SJCRH30 (cell line): ENCODE data around the gene POLR1A. TPM values are rescaled to one million over a fixed set of nuclear protein-coding genes. Genes with fewer than 3 reads are reported as not detected.

Experiments used
- DNase-seq, 2 experiments: peaks; one replicate each; pipeline ENCODE4 v3.0.0-alpha.2; 2015 to 2020
- H3K27ac ChIP-seq: fragments of 250-450 bp; sonication (Bioruptor Pico); 2 replicates; pipeline ENCODE4 v1.5.1; 2020; ENCODE audit warnings: mild to moderate bottlenecking, moderate library complexity
- H3K27me3 ChIP-seq: fragments of 250-450 bp; sonication (Bioruptor Pico); 2 replicates; pipeline ENCODE4 v1.5.1; 2020; ENCODE audit warnings: mild to moderate bottlenecking, moderate library complexity
- H3K36me3 ChIP-seq: fragments of 250-450 bp; sonication (Bioruptor Pico); 2 replicates; pipeline ENCODE4 v1.5.1; 2020; ENCODE audit warnings: mild to moderate bottlenecking, moderate library complexity
- H3K4me1 ChIP-seq: fragments of 250-450 bp; sonication (Bioruptor Pico); 2 replicates; pipeline ENCODE4 v1.5.1; 2020; ENCODE audit warnings: mild to moderate bottlenecking, moderate library complexity
- H3K4me3 ChIP-seq: fragments of 250-450 bp; sonication (Bioruptor Pico); 2 replicates; pipeline ENCODE4 v1.5.1; 2020; ENCODE audit warnings: mild to moderate bottlenecking, moderate library complexity
- H3K9me3 ChIP-seq: fragments of 250-450 bp; sonication (Bioruptor Pico); replicated peaks from 2 replicates; pipeline ENCODE4 v1.5.1; 2020; ENCODE audit warnings: mild to moderate bottlenecking, moderate library complexity
- total RNA-seq: library from RNA; depleted of rRNA; stranded (reverse); fragments of >200 nt; shearing (Covaris generic); gene quantifications from 2 replicates; pipeline ENCODE4 v1.2.3, GENCODE V29; 2014

POLR1A gene
- total RNA-seq, 1 experiment from 2014 or later = 53.0 TPM

GRCh38 chr2:86019121-86019520 lies 86.6 kb downstream of the POLR1A start:
- peaks cover 5% of the 10 kb centered on the region for H3K4me1 ChIP-seq

GRCh38 chr2:86017901-86018896 lies 87.5 kb downstream of the POLR1A start:
- no peaks in the 10 kb centered on the region for H3K27me3 ChIP-seq
- H3K4me3 ChIP-seq = no peak overlapping the region
- no peaks in the 10 kb centered on the region for H3K36me3 ChIP-seq
- no peak overlapping the region for H3K27ac ChIP-seq
- peaks cover 5% of the 10 kb centered on the region for H3K4me1 ChIP-seq
- peak; percentile 44 to 55 for DNase-seq
- peaks cover 14% of the 10 kb centered on the region for H3K9me3 ChIP-seq

More at GRCh38 chr2:86019121-86019520, 86.6 kb downstream of the POLR1A start:
- Histone ChIP-seq H3K9me3 (peaks cover 6% of the 10 kb centered on the region; the same call in 1 of the 2 replicates), H3K27me3 (no peaks in the 10 kb centered on the region), H3K4me3 (no peak overlapping the region), H3K27ac (no peak overlapping the region), H3K36me3 (peaks cover 4% of the 10 kb centered on the region)
- DNase-seq = no peak

GRCh38 chr2:86016581-86016980 lies 89.1 kb downstream of the POLR1A start:
- Histone ChIP-seq H3K27ac (no peak overlapping the region), H3K4me3 (no peak overlapping the region), H3K36me3 (no peaks in the 10 kb centered on the region), H3K9me3 (peaks cover 15% of the 10 kb centered on the region), H3K27me3 (no peaks in the 10 kb centered on the region), H3K4me1 (peaks cover 5% of the 10 kb centered on the region)
- no peak for DNase-seq

GRCh38 chr2:86015699-86016098 lies 90.0 kb downstream of the POLR1A start:
- Histone ChIP-seq H3K27ac (no peak overlapping the region), H3K4me3 (no peak overlapping the region), H3K4me1 (peaks cover 5% of the 10 kb centered on the region), H3K36me3 (no peaks in the 10 kb centered on the region), H3K27me3 (no peaks in the 10 kb centered on the region), H3K9me3 (peaks cover 15% of the 10 kb centered on the region)
- DNase-seq = no peak

GRCh38 chr2:86015006-86015405 lies 90.7 kb downstream of the POLR1A start:
- Histone ChIP-seq H3K27ac (no peak overlapping the region), H3K27me3 (no peaks in the 10 kb centered on the region), H3K9me3 (peaks cover 15% of the 10 kb centered on the region), H3K4me3 (no peak overlapping the region), H3K36me3 (0 out of 2 replicates have a peak, but pooled peaks cover 2% of the 10 kb centered on the region), H3K4me1 (peaks cover 5% of the 10 kb centered on the region)
- DNase-seq = no peak

GRCh38 chr2:86014493-86014892 lies 91.2 kb downstream of the POLR1A start:
- 0 out of 2 replicates have a peak, but pooled peaks cover 2% of the 10 kb centered on the region for H3K36me3 ChIP-seq

GRCh38 chr2:86012007-86012712 lies 93.5 kb downstream of the POLR1A start:
- DNase-seq = no peak
- Histone ChIP-seq H3K4me3 (no peak overlapping the region), H3K4me1 (peaks cover under 1% of the 10 kb centered on the region; the same call in 1 of the 2 replicates), H3K9me3 (peaks cover 15% of the 10 kb centered on the region), H3K27me3 (no peaks in the 10 kb centered on the region), H3K27ac (no peak overlapping the region), H3K36me3 (0 out of 2 replicates have a peak, but pooled peaks cover 2% of the 10 kb centered on the region)

More at GRCh38 chr2:86014493-86014892, 91.2 kb downstream of the POLR1A start:
- peaks cover 5% of the 10 kb centered on the region for H3K4me1 ChIP-seq
- no peak overlapping the region for H3K27ac ChIP-seq
- H3K27me3 ChIP-seq = no peaks in the 10 kb centered on the region
- no peak for DNase-seq
- H3K9me3 ChIP-seq = peaks cover 15% of the 10 kb centered on the region
- H3K4me3 ChIP-seq = no peak overlapping the region

GRCh38 chr2:86011449-86011941 lies 94.2 kb downstream of the POLR1A start:
- DNase-seq = no peak
- Histone ChIP-seq H3K27me3 (no peaks in the 10 kb centered on the region), H3K4me1 (no peaks in the 10 kb centered on the region), H3K9me3 (peaks cover 17% of the 10 kb centered on the region), H3K4me3 (no peak overlapping the region), H3K36me3 (0 out of 2 replicates have a peak, but pooled peaks cover 2% of the 10 kb centered on the region), H3K27ac (no peak overlapping the region)

GRCh38 chr2:86010083-86010482 lies 95.6 kb downstream of the POLR1A start:
- Histone ChIP-seq H3K27ac (no peak overlapping the region), H3K27me3 (no peaks in the 10 kb centered on the region), H3K36me3 (0 out of 2 replicates have a peak, but pooled peaks cover 2% of the 10 kb centered on the region), H3K9me3 (peaks cover 29% of the 10 kb centered on the region), H3K4me3 (no peak overlapping the region), H3K4me1 (no peaks in the 10 kb centered on the region)
- DNase-seq = no peak

- DNase-seq = no peak
- no peak overlapping the region for H3K4me3 ChIP-seq
- H3K27me3 ChIP-seq = no peaks in the 10 kb centered on the region
- 0 out of 2 replicates have a peak, but pooled peaks cover 2% of the 10 kb centered on the region for H3K36me3 ChIP-seq
- no peak overlapping the region for H3K27ac ChIP-seq
- no peaks in the 10 kb centered on the region for H3K4me1 ChIP-seq
- H3K9me3 ChIP-seq = peaks cover 17% of the 10 kb centered on the region
Observed at GRCh38 chr2:86006524-86006923, 99.2 kb downstream of the POLR1A start.

GRCh38 chr2:86003967-86004366 lies 101.7 kb downstream of the POLR1A start:
- H3K36me3 ChIP-seq = no peaks in the 10 kb centered on the region
- H3K27me3 ChIP-seq = no peaks in the 10 kb centered on the region
- H3K9me3 ChIP-seq = peaks cover 17% of the 10 kb centered on the region
- H3K27ac ChIP-seq = no peak overlapping the region
- DNase-seq = no peak
- no peak overlapping the region for H3K4me3 ChIP-seq
- H3K4me1 ChIP-seq = peaks cover 7% of the 10 kb centered on the region

- no peak overlapping the region for H3K4me3 ChIP-seq
- H3K27ac ChIP-seq = no peak overlapping the region
- DNase-seq = no peak
- H3K27me3 ChIP-seq = no peaks in the 10 kb centered on the region
- H3K4me1 ChIP-seq = peaks cover 15% of the 10 kb centered on the region
- H3K36me3 ChIP-seq = no peaks in the 10 kb centered on the region
- peaks cover 17% of the 10 kb centered on the region for H3K9me3 ChIP-seq
Observed at GRCh38 chr2:86003104-86003503, 102.6 kb downstream of the POLR1A start.

- H3K27ac ChIP-seq = no peak overlapping the region
- H3K36me3 ChIP-seq = no peaks in the 10 kb centered on the region
- H3K4me3 ChIP-seq = no peak overlapping the region
- no peaks in the 10 kb centered on the region for H3K27me3 ChIP-seq
- no peak for DNase-seq
- H3K9me3 ChIP-seq = peaks cover 17% of the 10 kb centered on the region
- H3K4me1 ChIP-seq = peaks cover 23% of the 10 kb centered on the region
Observed at GRCh38 chr2:86002375-86002774, 103.3 kb downstream of the POLR1A start.

- Histone ChIP-seq H3K9me3 (peaks cover 13% of the 10 kb centered on the region), H3K27ac (no peak overlapping the region), H3K27me3 (no peaks in the 10 kb centered on the region), H3K4me3 (no peak overlapping the region), H3K4me1 (peaks cover 31% of the 10 kb centered on the region), H3K36me3 (no peaks in the 10 kb centered on the region)
- no peak for DNase-seq
Observed at GRCh38 chr2:86001326-86001725, 104.4 kb downstream of the POLR1A start.

GRCh38 chr2:86000938-86001312 lies 104.8 kb downstream of the POLR1A start:
- Histone ChIP-seq H3K27me3 (no peaks in the 10 kb centered on the region), H3K9me3 (peaks cover 9% of the 10 kb centered on the region), H3K27ac (no peak overlapping the region), H3K4me3 (no peak overlapping the region), H3K4me1 (peaks cover 35% of the 10 kb centered on the region), H3K36me3 (no peaks in the 10 kb centered on the region)
- no peak for DNase-seq
